GM18951 (cell line): Measurements from ENCODE around the gene C1orf141.

ENCODE experiments used
- POLR2A ChIP-seq: IDR thresholded peaks from 4 replicates; pipeline ENCODE4 v1.6.1; 2011; ENCODE audit warnings: mild to moderate bottlenecking; ENCODE audit not compliant: insufficient read length, insufficient read depth; ENCODE audit errors: extremely low read depth
- in situ Hi-C: fragments of 300-500 bp; cut with MboI; formaldehyde crosslinking; loops from one replicate; pipeline ENCODE4 v1.12.0; 2022; ENCODE audit warnings: low sequenced_read_pairs, mixed read lengths, inconsistent platforms; ENCODE audit not compliant: unreplicated experiment

Gene C1orf141

DNA sequence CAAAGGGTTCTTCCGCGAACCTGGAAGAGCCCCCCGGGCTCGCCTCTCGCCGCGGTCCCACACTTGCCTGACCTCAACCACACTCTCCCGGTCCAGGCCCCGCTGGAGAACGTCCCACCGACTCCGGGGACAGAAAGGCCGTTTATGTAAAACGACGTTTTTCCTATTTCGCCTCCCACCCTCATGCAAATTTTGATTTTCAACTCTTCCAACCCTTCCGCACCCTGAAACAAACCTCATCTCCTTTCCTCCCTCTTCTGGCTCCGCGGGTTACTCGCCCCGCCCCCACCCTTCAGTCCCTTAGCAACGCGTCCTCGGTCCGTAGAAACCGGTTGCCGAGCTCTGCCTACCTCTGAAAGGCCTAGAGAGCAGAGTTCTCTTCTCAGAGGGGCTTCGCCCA, at the start of gene C1orf141:
Gene C1orf141 (minus strand): TSS at position 276 of the 400 bp plus-strand sequence. CDS start 7,730 bp downstream, outside the sequence.
- in situ Hi-C loops = no loop called here
- no peak for TF ChIP-seq POLR2A

DNA sequence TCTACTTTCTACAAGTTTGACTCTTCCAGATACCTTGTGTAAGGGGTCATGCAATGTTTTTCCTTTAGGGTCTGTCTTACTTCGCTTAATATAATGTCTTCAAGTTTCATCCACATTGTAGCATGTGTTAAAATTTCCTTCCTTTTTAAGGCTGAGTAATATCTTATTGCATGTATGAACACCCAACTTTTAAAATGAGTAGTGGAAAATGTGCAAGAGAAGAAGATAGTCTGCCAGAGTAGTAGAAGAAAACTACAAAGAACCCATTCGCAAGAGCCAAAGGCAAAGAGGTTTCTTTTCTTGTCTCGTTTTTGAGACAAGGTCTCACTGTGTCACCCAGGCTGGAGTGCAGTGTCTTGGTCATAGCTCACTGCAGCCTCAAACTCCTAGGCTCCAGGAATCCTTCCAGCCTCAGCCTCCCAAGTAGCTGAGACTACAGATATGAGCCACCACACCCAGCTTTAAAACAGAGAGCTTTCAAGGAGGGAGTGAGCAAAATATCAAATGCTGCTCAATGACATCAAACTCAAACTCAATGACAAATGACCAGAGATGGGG, 40.8 kb upstream of the C1orf141 start:
- in situ Hi-C loops = no loop called here
- TF ChIP-seq POLR2A = no peak

DNA sequence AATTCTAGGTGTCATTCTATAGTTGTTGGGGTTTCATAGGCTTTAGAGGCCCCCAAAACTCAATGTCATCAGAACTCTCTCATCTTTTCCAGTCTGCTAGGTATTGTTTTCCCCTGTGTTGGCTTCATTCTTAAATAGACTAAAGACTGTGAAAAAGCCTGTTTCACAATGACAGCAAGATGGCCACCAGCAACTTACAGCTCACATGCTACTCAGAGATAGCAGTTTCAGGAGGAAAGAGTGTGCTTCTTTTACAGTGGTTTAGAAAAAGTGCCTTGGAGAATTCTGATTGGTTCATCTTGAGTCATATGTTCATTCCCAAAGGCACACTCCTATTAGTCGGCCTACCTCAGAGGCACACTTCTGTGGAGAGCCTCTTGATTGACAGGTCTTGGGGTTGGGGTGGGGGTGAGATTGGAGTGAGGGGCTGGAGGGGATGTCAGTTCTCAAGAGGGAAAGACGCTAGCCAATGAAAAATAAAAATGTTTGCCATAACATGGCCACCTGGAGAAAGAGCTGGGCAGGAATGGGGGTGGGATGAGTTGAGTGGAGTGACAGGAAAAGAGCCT, 40.0 kb upstream of the C1orf141 start:
- in situ Hi-C loops = no loop called here
- TF ChIP-seq POLR2A = no peak

DNA sequence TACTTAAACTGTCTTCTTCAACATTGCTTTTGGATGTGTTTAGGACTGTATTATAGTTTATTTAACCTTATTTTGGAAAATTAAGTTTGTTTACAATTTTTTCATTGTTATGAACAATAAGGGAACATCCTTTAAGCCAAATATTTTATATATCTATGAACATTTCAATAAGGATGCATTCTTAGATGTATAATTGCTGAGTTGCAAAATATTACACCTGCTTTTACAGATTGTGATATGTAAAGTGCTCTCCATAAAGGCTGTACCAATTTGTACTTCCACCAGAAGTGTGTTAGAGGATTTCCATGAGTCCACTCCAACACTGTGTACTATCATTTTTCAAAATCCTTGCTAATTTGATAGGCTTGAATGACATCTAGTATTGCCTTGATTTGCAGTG, 39.2 kb upstream of the C1orf141 start:
- TF ChIP-seq POLR2A = no peak
- in situ Hi-C loops = no loop called here

DNA sequence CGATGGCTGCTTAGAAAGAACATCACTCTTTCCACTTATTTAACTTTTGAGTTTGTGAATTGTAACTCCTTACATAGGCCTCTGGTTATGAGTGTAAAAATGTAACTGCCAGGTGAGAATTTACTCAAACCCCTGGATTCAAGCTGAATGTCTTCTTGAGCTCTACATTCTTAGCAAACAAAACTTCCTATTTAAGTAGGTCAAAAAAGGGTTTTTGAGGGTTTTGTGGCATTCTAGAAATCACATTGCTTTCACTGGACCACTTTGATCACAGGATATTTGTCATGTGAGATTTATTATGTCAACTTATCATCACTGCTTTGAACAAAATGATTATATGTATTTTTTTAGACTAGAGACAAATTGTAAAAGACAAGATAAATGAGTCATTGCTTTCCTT, 37.2 kb upstream of the C1orf141 start:
- in situ Hi-C loops = no loop called here
- no peak for TF ChIP-seq POLR2A

DNA sequence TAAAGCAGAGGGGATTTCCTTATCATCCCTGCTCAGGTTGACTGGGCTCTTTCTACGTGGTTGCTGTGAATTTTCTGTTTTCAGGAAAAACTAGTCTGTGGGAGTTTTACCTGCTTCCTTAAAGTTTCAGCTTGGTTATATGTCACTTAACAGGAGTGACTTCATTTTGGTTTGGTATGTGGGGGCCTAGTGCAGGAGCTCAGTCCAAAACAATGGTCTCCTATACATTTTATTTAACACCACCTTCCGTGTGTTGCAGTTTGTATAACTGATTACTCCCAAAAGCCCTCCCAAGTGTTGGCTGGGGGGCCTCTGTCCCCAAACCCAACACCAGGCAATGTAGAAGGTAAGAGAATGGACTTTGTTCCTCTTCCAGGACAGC, 36.8 kb upstream of the C1orf141 start:
- in situ Hi-C loops = no loop called here
- no peak for TF ChIP-seq POLR2A

DNA sequence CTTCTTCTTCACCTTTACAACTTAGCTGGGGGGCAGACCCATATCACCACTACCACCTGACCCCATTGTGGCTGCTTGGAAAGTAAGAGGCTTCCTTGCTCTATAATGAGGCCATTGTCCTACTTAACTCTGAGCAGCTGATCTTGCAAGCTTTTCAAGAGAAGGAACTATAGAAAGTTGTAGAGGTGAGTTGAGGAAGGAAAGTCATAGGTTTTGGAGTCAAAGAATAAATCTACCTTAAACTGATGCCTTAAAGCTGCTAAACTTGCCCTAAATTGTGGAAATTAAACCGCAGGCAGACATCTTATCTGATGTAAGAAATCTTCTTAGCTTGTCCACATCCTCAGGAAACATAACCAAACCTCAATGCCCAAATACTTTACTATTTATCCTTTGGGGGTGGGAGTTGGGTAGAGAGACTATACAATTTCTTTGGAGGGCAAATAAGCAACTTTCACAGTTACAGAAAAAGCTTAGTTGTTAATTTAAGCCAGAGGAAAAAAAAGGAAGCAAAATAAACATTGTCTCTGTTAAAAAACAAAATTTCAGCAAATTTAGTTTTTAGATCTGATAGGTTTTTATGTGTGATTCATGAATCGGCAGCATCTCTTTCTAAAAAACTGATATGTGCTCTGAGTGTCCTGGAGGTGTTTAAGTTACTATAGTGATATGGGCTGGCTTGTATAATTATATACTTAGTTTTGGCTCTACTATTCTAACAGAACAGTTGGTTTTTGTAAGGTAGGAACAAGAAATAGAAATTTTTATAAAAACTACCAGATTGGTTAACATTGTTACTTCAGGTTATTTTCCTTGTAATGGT, 36.2 kb upstream of the C1orf141 start:
- TF ChIP-seq POLR2A = no peak
- in situ Hi-C loops = no loop called here

DNA sequence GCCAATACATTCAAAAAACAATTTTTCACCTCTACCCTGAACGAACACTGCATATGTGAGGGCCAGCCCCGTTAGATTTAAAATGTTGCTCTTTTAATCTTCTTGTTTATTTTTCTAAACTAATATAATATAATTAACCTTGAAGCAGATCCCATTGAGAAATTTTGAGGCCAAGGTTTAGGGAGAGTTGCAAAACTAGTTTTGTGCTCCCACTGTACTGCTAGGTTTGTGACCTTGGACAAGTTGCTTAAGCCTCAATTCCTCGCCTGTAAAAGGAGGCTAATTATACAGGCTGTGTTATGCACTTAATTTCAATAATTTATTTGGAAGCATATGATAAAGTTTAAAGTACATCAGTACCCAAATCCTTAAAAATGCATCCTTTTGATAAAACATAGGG, 35.2 kb upstream of the C1orf141 start:
- in situ Hi-C loops = no loop called here
- no peak for TF ChIP-seq POLR2A

DNA sequence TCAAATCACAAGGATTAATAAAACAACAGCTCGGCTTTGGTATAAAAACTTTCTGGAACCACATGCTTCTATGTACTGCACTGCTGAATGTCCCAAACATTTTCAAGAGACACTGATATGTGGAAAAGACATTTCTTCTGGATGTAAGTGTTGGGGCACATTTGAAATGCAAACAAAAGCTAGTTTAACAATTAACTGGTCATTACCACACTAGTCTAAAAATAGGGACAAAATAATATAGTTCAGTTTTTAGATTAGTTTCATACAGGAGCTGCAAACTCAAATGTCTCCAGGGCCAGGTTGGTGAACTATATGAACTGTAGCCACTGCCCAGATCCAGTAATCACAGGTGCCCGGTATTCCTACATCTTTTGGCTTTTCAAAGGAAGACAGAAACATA, 34.7 kb upstream of the C1orf141 start:
- in situ Hi-C loops = no loop called here
- TF ChIP-seq POLR2A = no peak

DNA sequence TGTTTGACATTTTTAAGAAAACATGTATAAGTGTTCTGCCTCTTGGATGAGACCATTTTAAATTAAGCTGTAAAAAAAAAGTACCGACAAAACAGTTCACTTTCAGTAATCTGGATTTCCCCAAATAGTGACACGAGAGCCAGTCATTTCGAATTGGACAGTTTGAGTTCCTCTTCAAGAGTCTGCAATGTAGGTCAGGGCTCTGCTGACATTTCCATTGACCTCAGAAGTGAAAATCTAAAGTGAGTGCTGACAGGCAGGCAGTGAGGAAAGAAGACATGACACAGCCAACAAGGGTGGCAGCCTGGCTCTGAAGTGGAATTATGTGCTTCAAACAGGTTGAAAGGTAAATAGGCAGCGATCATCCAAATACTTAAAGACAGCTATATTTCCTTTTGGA, 31.4 kb upstream of the C1orf141 start, which contains the start of gene IL23R:
Gene IL23R (plus strand): TSS at position 259 of the 400 bp plus-strand sequence. CDS start 1,667 bp downstream, outside the sequence.
- no peak for TF ChIP-seq POLR2A
- in situ Hi-C loops = no loop called here

DNA sequence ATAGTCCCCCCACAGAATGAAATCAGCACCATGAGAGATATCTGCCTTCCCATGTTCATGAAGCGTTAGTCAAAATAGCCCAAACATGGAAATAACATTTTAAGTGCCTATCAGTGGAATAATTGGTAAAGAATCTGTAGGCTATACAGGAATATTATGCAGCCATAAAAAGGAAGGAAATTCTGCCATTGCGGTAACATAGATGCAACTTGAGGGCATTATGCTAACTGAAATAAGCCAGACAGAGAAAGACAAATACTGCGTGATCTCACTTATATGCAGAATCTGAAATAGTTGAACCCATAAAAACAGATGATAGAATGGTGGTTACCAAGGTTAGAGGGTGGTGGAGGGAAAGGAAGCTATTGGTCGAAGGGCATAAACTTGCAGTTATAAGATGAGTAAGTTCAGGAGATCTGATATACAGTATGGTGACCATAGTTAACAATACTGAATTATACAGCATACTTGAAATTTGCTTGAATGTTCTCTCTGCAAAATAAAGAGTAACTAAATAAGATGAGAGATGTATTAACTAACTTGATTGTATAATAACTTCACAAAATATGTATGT, 30.8 kb upstream of the C1orf141 start:
- in situ Hi-C loops = no loop called here
- no peak for TF ChIP-seq POLR2A

DNA sequence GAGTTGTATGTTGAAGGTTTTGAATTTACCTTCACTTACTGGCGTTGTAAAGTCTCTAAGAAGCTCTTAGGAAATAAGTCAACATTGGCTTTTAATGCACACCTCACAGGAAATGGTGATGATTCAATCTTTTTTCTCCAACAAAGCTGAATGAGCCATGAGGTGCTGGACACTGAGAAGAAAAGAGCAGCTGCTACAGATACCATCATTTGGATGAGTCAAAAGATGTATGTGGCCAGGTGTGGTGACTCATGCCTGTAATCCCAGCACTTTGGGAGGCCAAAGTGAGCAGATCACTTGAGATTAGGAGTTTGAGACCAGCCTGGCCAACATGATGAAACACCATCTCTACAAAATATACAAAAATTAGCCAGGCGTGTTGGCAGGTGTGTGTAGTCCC, 28.2 kb upstream of the C1orf141 start:
- no peak for TF ChIP-seq POLR2A
- in situ Hi-C loops = no loop called here

DNA sequence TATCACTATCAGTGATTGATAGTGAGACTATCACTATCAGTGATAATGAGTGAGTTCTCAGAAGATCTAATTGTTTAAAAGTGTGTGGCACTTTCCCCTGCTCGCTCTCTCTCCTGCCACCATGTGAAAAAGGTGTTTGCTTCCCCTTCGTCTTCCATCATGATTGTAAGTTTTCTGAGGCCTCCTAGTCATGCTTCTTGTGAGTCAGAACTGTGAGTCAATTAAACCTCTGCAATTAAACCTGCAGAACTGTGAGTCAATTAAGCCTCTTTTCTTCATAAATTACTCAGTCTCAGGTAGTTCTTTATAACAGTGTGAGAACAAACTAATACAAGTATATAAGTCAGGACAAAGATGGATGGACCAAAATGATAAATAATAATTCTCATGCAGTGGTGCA, 24.5 kb upstream of the C1orf141 start:
- no peak for TF ChIP-seq POLR2A
- in situ Hi-C loops = no loop called here
